ENCODE data around the gene RNF167. TPM values are rescaled to one million over a fixed set of nuclear protein-coding genes. Genes with fewer than 3 reads are reported as not detected.

Gene RNF167
- total RNA-seq: 53.3 and 56.0 TPM in 2 replicates

DNA sequence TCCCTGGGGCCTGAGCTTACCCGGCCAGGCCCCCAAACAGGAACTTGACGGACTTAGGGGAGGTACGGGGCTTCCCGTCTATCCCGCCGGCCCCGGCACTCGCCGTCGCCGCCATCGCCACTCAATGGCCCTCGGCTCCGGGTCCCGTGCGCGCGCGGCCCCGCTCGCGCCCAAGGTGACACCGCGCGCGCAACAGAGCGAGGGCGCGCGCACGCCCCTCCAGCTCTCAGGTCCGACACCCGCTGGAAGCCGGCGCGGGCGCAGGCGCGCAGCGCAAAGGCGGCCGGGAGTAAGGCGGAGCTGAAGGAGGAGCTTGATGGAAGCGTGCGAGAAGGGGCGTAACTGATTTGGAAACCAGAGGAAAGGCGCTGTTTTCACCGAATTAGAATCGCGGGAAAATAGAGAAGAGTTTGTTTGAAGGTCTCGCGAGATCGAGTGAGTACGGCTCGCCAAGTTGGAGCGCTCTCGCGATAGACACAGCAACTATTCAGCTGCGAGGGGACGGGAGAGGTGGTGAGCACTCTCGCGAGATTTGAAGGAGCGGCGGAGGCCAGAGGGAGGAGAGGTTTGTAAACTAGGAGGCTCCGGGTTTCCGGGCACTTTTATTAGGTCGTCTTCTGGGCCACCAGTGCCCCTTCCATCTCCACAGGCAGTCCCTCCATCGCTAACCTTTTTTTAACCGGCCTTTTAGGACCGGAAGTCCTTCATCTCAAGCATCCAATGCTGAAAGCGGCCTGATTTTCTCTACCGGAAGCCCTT lies at the start of gene RNF167, which contains the start of gene SLC25A11:
Gene RNF167, plus strand, starts transcription at position 473 of the 759 bp plus-strand sequence. CDS start 642 bp downstream, outside the sequence.
Gene SLC25A11, minus strand, starts transcription at position 251 of the 759 bp plus-strand sequence. Its CDS starts 136 bp downstream, at position 115.

DNA sequence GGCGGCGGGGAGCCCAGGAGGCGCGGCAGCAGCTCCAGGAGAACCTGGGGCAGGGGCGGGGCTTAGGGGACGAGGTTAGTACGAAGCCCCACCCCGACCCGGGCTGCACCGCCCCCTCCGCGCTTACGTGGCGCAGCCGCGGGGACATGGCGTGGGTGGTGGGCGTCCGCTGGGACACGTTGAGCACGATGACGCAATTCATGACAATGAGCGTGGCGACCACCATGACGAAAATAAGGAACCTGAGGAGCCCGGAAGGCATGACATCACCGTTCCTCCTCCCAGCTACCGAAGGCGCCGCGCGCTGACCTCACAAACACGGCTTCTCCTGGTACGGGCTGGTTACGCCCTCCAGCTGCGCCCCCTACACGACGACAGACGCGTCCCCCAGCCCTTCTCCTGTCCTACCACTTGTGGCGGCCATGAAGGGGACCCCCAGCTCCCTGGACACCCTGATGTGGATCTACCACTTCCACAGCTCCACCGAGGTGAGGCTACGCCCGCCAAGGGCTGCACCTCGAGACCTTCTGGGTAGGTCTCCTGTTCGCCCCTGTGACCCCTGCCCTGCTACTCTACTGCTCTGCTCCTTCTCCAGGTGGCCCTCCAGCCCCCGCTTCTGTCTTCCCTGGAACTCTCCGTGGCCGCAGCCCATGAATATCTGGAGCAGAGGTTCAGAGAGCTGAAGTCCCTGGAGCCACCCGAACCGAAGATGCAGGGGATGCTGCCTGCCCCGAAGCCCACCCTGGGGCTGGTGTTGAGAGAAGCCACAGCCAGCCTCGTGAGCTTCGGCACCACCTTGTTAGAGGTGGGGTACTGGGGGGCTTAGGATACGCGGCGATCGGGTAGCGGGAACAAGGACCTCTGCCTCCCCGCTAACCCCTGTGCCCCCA lies 40.5 kb upstream of the RNF167 start, which contains the start of gene C17orf107:
Gene C17orf107, plus strand, starts transcription at position 196 of the 890 bp plus-strand sequence. Its CDS starts 227 bp downstream, at position 423.

DNA sequence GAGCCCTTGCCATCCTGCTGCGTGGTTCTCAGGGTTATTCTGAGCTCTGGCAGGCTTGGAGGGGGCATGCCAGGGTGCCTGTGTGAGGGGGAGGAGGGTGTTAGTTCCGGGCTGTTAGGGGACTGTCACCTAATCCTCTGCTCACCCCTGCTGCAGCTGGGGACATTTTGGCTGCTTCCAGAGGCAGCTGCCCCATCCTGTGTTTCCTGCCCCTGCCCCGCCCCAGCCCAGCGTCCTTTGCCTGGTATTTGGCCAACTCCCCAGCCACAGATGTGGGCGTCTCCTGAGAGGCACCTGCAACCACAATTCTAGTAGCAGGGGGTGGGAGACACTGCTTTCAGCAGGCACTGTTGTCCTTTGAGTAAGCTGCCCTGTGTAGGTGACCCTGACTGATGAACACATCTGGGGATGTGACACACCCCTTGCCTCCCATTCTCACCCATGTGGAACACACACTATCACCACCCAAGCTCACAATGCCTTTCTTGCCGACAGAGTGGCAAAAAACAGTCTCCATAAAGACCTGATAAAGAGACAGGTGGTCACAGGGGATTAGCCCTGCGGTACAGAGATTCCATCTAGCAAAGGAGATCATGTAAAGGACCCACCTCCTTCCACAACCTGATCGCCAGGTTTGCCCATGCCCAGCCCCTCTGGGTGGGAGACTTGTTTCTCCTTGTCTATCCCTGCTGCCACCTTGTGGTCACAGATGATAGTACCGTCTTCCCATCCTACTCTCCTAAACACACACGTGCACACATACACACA lies 36.8 kb upstream of the RNF167 start, which contains the start of gene CHRNE:
Gene CHRNE, minus strand, starts transcription at position 48 of the 768 bp plus-strand sequence. Its CDS starts 35 bp downstream, at position 13.

DNA sequence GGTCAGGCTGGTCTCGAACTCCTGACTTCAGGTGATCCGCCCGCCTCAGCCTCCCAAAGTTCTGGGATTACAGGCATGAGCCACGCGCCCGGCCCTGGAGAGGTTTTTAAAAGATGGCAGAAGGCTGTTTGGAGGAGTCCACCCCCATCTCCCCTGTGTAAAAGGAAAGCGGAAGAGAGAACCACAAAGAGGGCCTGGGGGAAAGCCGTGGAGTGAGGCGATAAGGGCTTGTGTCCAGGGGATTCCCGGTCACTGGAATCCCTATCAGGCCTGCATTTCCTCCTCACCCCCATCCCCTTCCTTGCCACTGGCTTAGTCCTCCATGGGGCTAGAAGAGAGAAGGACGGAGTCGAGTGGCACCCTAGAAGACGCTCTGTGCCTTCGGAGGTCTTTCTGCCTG lies 8.1 kb upstream of the RNF167 start, which contains the start of gene GP1BA:
Gene GP1BA, plus strand, starts transcription at position 315 of the 400 bp plus-strand sequence. CDS start 328 bp downstream, outside the sequence.

DNA sequence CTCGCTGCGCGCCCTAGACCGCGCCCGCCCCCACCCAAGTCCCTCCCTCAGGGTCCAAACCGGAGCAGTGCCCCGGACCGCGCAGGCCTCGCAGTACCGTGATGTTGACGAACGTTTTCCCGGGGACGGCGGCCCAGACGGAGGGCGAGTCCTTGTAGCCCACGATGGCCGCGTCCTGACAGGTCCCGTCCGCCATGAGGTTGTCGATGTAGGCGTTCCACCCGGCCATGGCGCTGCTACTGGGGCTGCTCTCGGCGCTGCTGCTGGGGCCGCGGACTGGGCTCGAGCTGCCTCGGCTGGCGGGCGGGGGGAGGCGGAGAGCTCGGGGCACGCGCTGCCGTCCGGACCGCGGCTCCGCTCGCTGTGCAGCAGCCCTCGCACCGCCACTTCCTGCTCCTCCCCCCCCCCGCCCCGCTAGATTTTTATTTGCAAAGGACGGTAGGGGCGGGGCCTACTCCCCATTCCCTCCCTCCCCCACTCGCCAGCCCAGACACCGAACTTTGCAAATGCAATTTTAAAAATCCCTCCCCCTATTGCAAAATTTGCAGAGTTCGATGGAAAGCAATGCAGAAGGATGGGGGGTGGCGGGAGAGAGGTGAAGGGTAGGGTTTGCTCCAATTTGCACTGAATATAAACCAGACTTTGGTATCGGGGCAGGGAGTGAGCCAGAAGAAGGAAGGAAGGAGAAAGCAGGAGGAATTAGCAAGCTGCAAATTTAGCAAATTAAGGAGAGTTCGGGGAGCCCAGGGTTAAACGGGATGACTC lies 8.3 kb downstream of the RNF167 start, which contains the start of gene PFN1:
Gene PFN1, minus strand, starts transcription at position 365 of the 765 bp plus-strand sequence. Its CDS starts 136 bp downstream, at position 229.

DNA sequence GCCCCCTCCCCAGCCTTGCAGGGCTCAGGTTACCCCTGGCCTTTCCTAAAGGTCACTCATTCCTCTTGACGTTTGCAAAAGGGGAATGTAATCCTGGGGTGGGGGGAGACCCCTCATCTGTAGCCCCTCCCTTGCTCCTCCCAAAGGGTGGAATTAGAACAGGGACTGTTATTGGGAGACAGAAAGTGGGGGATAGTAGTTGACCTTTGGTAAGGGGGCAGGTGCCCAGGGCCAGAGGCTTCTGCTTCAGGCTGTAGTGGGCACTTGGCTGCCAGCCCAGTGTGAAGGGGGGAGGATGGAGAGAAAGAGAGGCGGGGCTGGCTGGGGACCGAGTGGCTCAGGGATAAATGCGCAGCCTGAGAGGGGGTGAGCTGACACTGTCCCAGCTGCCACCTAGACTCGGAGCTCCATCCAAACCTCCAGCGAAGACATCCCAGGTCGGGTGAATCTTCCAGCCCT lies 10.7 kb downstream of the RNF167 start, which contains the start of gene ENO3:
Gene ENO3, plus strand, starts transcription at position 374 of the 459 bp plus-strand sequence. CDS start 711 bp downstream, outside the sequence.

DNA sequence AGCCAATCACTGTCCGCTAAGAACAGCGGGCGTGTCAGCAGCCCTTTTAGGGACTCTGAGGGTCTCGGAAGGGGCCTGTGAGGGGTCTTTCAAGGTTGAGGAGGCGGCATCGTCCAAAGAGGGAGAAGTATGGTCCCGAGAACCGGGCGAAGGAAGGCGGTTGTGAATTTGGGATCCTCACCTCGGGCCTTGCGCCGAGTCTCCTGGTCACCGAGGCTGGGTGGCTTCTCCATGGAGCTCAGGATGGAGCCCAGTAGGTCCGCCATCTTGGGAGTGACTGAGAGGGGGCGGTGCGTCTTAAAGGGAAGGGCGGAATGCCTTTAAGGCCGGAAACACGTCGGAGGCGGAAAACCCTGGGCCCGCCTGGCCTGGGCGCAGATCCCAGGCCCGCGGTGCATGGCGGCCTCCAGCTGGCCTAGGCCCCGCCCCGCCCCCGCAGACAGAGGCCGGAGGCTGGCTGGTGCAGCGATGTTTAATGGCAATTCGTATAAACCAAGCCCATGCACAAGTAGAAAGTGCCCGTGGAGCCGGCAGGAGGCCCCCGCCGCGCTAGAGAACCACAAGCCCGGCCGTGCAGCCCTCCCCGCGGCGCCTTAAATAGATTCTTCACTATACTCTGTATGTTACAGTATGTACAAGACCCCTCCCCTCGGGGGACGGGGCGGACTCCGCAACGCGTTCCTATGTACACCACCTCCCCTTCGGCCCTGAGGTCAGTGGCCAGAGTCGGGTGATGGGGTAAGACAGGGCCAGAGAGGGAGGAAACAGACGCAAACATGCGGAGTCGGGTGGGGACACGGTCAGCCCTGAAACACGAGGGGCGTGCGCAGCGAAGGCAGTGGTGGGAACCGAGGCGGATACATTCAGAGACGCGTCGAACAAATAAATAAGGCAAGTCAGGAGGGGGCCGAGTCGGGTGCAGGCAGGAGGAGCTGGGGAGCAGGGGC lies 27.7 kb downstream of the RNF167 start, which contains the start of gene SPAG7:
Gene SPAG7, minus strand, starts transcription at position 279 of the 947 bp plus-strand sequence. Its CDS starts 13 bp downstream, at position 266.

DNA sequence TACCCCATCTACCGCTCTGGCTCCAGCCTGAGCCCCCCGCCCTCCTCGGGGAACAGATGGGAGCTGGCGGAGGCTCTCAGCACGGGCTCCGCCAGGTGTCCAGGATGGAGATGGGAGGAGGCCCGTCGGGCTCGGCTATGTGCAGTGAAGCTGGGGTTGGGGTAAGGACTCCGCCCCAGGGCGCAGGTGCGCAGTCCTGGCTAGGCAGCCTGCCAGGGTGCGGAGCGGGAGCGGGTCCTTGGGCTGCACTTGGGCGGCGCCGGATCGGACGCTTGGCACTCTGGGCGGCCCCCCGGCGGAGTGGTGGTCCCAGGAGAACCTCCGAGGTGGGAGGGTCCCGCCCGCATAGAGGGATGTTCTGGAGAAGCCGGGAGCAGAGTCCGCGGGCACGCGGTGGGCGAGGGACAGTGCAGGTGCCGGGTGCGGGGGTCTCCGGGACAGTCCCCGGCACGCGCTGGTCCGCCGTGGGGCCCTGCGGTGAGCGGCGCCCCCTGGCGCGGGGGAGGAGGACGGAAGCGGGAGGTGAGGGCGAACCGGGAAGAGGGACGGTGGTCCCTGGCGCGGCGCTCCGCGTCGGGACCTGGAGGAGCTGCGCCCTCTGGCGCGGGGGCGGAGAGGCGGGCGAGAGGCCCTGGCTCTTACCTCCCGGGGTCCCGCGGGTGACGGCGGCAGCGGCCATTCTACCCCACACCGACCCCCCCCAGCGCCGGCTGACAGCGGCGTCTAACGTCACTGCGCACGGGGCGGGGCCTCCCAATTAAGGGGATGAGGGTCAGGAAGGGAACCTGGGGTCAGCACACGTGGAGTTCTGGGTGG lies 47.1 kb downstream of the RNF167 start, which contains the start of gene CAMTA2:
Gene CAMTA2, minus strand, starts transcription at position 725 of the 816 bp plus-strand sequence. CDS start 1,453 bp downstream, outside the sequence.

Other genes starting within 250 kb of the RNF167 start
- 51.6 and 56.2 TPM in 2 replicates for gene PELP1, start 236.1 kb upstream of the RNF167 start, total RNA-seq
- gene ARRB2, start 229.6 kb upstream of the RNF167 start, total RNA-seq: 9.0 and 10.3 TPM in 2 replicates
- gene MED11, start 208.8 kb upstream of the RNF167 start, total RNA-seq: 17.1 and 22.3 TPM in 2 replicates
- 0.13 and 0.16 TPM in 2 replicates for gene ZMYND15, start 200.4 kb upstream of the RNF167 start, total RNA-seq
- 2.1 and 10.4 TPM in 2 replicates for gene CXCL16, start 200.3 kb upstream of the RNF167 start, total RNA-seq
- not detected in 2 replicates for gene TM4SF5, start 168.4 kb upstream of the RNF167 start, total RNA-seq
- 1.1 TPM in 1 of 2 replicates, not detected in the other for gene VMO1, start 153.9 kb upstream of the RNF167 start, total RNA-seq
- 0.49 TPM in 1 of 2 replicates, not detected in the other for gene GLTPD2, start 151.3 kb upstream of the RNF167 start, total RNA-seq
- gene PSMB6, start 144.1 kb upstream of the RNF167 start, total RNA-seq: 181 and 242 TPM in 2 replicates
- gene PLD2, start 133.1 kb upstream of the RNF167 start, total RNA-seq: 13.5 and 30.9 TPM in 2 replicates
- 18.9 and 22.6 TPM in 2 replicates for gene MINK1, start 106.9 kb upstream of the RNF167 start, total RNA-seq
- 1.8 and 8.4 TPM in 2 replicates for gene C17orf107, start 40.7 kb upstream of the RNF167 start, total RNA-seq
- 0.16 and 1.4 TPM in 2 replicates for gene CHRNE, start 37.2 kb upstream of the RNF167 start, total RNA-seq
- not detected in 2 replicates for gene GP1BA, start 8.0 kb upstream of the RNF167 start, total RNA-seq
- 66.6 and 80.7 TPM in 2 replicates for gene SLC25A11, start 222 bp upstream of the RNF167 start, total RNA-seq
- 1,852 and 3,641 TPM in 2 replicates for gene PFN1, start 8.3 kb downstream of the RNF167 start, total RNA-seq
- gene ENO3, start 10.9 kb downstream of the RNF167 start, total RNA-seq: 2.0 and 5.2 TPM in 2 replicates
- gene SPAG7, start 27.5 kb downstream of the RNF167 start, total RNA-seq: 41.7 and 55.0 TPM in 2 replicates
- gene CAMTA2, start 47.4 kb downstream of the RNF167 start, total RNA-seq: 21.5 and 30.9 TPM in 2 replicates
- gene INCA1, start 57.3 kb downstream of the RNF167 start, total RNA-seq: 0.33 and 2.0 TPM in 2 replicates
- 68.6 and 71.5 TPM in 2 replicates for gene KIF1C, start 57.7 kb downstream of the RNF167 start, total RNA-seq
- under 0.01 TPM in 1 of 2 replicates, not detected in the other for gene SLC52A1, start 95.2 kb downstream of the RNF167 start, total RNA-seq
- 0.81 and 2.2 TPM in 2 replicates for gene ZFP3, start 138.2 kb downstream of the RNF167 start, total RNA-seq
- gene ZNF232, start 171.6 kb downstream of the RNF167 start, total RNA-seq: 3.6 and 5.6 TPM in 2 replicates
- not detected in 2 replicates for gene USP6, start 175.8 kb downstream of the RNF167 start, total RNA-seq

Data from mesangial cell (primary cell).